Caco-2 (cell line): Measurements from ENCODE around the gene THBS4. TPM values are rescaled to one million over a fixed set of nuclear protein-coding genes. Genes with fewer than 3 reads are reported as not detected.

ENCODE experiments used
- BruUV-seq: library from RNA; stranded (reverse); fragments of 400-500 nt; replicated peaks from 2 replicates; lab custom pipeline; 2021; lab: Mats Ljungman, UMichigan
- CTCF ChIA-PET: fragments of 300-600 bp; sonication (Branson Sonifier 250); formaldehyde crosslinking; loops from one replicate; lab custom pipeline; 2022; ENCODE audit warnings: antibody characterized with exemption; lab: Charles Lee
- POLR2A ChIA-PET: fragments of 300-600 bp; sonication (Branson Sonifier 250); formaldehyde crosslinking; loops from one replicate; lab custom pipeline; 2022; ENCODE audit warnings: antibody characterized with exemption; lab: Charles Lee
- DNase-seq, 2 experiments: peaks; one replicate each; pipeline versions ENCODE4 v3.0.0 to v3.0.0-alpha.2; 2020 to 2022
- H3K27me3 ChIP-seq: replicated peaks from 2 replicates; pipeline ENCODE4 v1.6.0; 2011; ENCODE audit warnings: low read length; ENCODE audit not compliant: control insufficient read depth, insufficient read depth
- H3K36me3 ChIP-seq: 2 replicates; pipeline ENCODE4 v1.5.1; 2011; ENCODE audit warnings: low read length; ENCODE audit not compliant: control insufficient read depth, insufficient read depth
- H3K4me1 ChIP-seq: fragments of 250-450 bp; sonication (Bioruptor Pico); 2 replicates; pipeline ENCODE4 v1.5.1; 2020; ENCODE audit warnings: mild to moderate bottlenecking
- H3K4me3 ChIP-seq: 2 replicates; pipeline ENCODE4 v1.5.1; 2011; ENCODE audit warnings: low read depth, mild to moderate bottlenecking, control low read depth, low read length
- H3K9me3 ChIP-seq: fragments of 250-450 bp; sonication (Bioruptor Pico); 2 replicates; pipeline ENCODE4 v1.5.1; 2020; ENCODE audit warnings: mild to moderate bottlenecking, moderate library complexity
- H3K27ac Mint-ChIP-seq: one replicate; pipeline ENCODE4 v1.8.0; 2022; ENCODE audit warnings: mixed read lengths; ENCODE audit not compliant: unreplicated experiment
- H3K27me3 Mint-ChIP-seq: one replicate; pipeline ENCODE4 v1.8.0; 2022; ENCODE audit warnings: mixed read lengths; ENCODE audit not compliant: insufficient read depth, unreplicated experiment
- H3K36me3 Mint-ChIP-seq: one replicate; pipeline ENCODE4 v1.8.0; 2022; ENCODE audit warnings: mild to moderate bottlenecking, mixed read lengths; ENCODE audit not compliant: insufficient read depth, unreplicated experiment
- H3K4me1 Mint-ChIP-seq: one replicate; pipeline ENCODE4 v1.8.0; 2022; ENCODE audit warnings: low read depth, mixed read lengths; ENCODE audit not compliant: unreplicated experiment
- H3K4me3 Mint-ChIP-seq: one replicate; pipeline ENCODE4 v1.8.0; 2022; ENCODE audit warnings: mild to moderate bottlenecking, moderate library complexity, mixed read lengths; ENCODE audit not compliant: unreplicated experiment
- H3K9me3 Mint-ChIP-seq: one replicate; pipeline ENCODE4 v1.8.0; 2022; ENCODE audit warnings: mixed read lengths; ENCODE audit not compliant: unreplicated experiment
- CTCF ChIP-seq, 2 experiments: fragments of 200-600 bp in 1 of 2; IDR thresholded peaks; 1 replicate in 1 of 2; 2 replicates in 1 of 2; pipeline versions ENCODE4 v1.5.1 to v1.8.0; 2011 to 2022; ENCODE audit warnings: antibody characterized with exemption in 1 of 2, control low read depth in 1 of 2, inconsistent platforms in 1 of 2, low read depth in 1 of 2, low read length in 1 of 2, mild to moderate bottlenecking in 1 of 2, moderate library complexity in 1 of 2; ENCODE audit not compliant: insufficient read depth in 1 of 2, severe bottlenecking in 1 of 2, unreplicated experiment in 1 of 2
- intact Hi-C: fragments of 100-400 bp; cut with micrococcal nuclease; formaldehyde crosslinking; loops from one replicate; pipeline ENCODE4 v1.10.0; 2022; ENCODE audit not compliant: unreplicated experiment
- total RNA-seq: library from RNA; stranded (reverse); gene quantifications from 2 replicates; pipeline ENCODE4 v1.2.3, GENCODE V29; 2022

The THBS4 gene
- total RNA-seq, 1 experiment from 2014 or later = not detected

- Mint-ChIP-seq H3K4me3 (no peak overlapping the region), H3K36me3 (no peaks in the 10 kb centered on the region), H3K27me3 (no peaks in the 10 kb centered on the region), H3K9me3 (no peaks in the 10 kb centered on the region), H3K4me1 (no peaks in the 10 kb centered on the region), H3K27ac (no peak overlapping the region)
- Histone ChIP-seq H3K4me3 (no peak overlapping the region), H3K9me3 (no peaks in the 10 kb centered on the region), H3K27me3 (no peaks in the 10 kb centered on the region), H3K4me1 (peaks cover 3% of the 10 kb centered on the region; the same call in 1 of the 2 replicates), H3K36me3 (no peaks in the 10 kb centered on the region)
- no peak for DNase-seq
- BruUV-seq = no TSS peak
- intact Hi-C loops = no loop called here
- CTCF ChIA-PET = no interaction called here
- no peak for TF ChIP-seq CTCF (IDR thresholded peaks at IDR 0.05; ENCODE audit: insufficient read depth in 1 of 2, low read depth in 1 of 2, low read length in 1 of 2, severe bottlenecking in 1 of 2, unreplicated experiment in 1 of 2)
- POLR2A ChIA-PET = no interaction called here
These were observed 29.0 kb downstream of the THBS4 start for GRCh38 chr5:80064124-80064523.

GRCh38 chr5:80067016-80067415 is 31.9 kb downstream of the THBS4 start:
- Histone ChIP-seq H3K9me3 (no peaks in the 10 kb centered on the region), H3K4me3 (no peak overlapping the region), H3K27me3 (no peaks in the 10 kb centered on the region), H3K4me1 (no peaks in the 10 kb centered on the region), H3K36me3 (no peaks in the 10 kb centered on the region)
- CTCF ChIA-PET = interaction anchor here (0.8 kb wide), 1 partner anchor 16 kb away, joined by 3 read pairs; no protein-coding TSS in a partner anchor
- POLR2A ChIA-PET = no interaction called here
- Mint-ChIP-seq H3K4me1 (no peaks in the 10 kb centered on the region), H3K4me3 (no peak overlapping the region), H3K36me3 (no peaks in the 10 kb centered on the region), H3K9me3 (no peaks in the 10 kb centered on the region), H3K27ac (no peak overlapping the region), H3K27me3 (no peaks in the 10 kb centered on the region)
- no TSS peak for BruUV-seq
- TF ChIP-seq CTCF (IDR thresholded peaks at IDR 0.05; ENCODE audit: insufficient read depth in 1 of 2, low read depth in 1 of 2, low read length in 1 of 2, severe bottlenecking in 1 of 2, unreplicated experiment in 1 of 2) = no peak
- no peak for DNase-seq
- intact Hi-C loops = no loop called here

DNA sequence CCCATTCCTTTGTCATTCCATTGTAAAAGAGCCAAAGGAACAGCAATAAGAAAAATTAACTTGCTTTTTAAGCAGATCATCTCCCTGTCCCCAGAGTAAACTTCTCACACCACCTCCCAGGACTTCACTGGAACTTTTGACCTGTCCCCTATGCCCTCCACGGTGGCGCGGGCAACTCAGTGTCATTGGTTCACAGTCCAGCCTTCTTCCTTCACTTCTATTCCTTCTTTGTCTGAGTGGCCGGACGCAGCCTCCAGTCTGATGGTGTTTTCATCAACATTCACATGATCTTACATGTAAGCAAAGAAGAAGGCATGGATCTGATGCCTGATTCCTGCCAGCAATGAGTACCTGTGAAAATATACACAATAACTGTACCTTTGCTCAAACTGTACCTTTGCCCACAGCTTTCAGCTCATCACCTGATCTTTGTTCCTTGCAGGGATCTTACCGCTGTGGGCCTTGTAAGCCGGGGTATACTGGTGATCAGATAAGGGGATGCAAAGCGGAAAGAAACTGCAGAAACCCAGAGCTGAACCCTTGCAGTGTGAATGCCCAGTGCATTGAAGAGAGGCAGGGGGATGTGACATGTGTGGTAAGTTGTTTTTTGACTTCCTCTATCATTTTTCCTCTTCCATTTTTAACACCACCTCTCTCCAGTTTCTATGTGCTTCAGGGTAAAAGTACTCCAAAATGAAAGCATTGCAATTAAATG is 32.5 kb downstream of the THBS4 start:
- Mint-ChIP-seq H3K36me3 (no peaks in the 10 kb centered on the region), H3K9me3 (no peaks in the 10 kb centered on the region), H3K4me1 (no peaks in the 10 kb centered on the region), H3K4me3 (no peak overlapping the region), H3K27me3 (no peaks in the 10 kb centered on the region), H3K27ac (no peak overlapping the region)
- Histone ChIP-seq H3K27me3 (no peaks in the 10 kb centered on the region), H3K36me3 (no peaks in the 10 kb centered on the region), H3K4me3 (no peak overlapping the region), H3K9me3 (no peaks in the 10 kb centered on the region), H3K4me1 (no peaks in the 10 kb centered on the region)
- intact Hi-C loops = no loop called here
- no peak for TF ChIP-seq CTCF (IDR thresholded peaks at IDR 0.05; ENCODE audit: insufficient read depth in 1 of 2, low read depth in 1 of 2, low read length in 1 of 2, severe bottlenecking in 1 of 2, unreplicated experiment in 1 of 2)
- ChIA-PET CTCF (no interaction called here), POLR2A (no interaction called here)
- BruUV-seq = no TSS peak
- no peak for DNase-seq
